ENCODE data around the gene CAP1.

Gene CAP1

GRCh38 chr1:40040511-40041465 is at the start of gene CAP1:
Gene CAP1 (plus strand): TSS chr1:40040729. CDS start chr1:40059347, 18,618 bp downstream.
- TF ChIP-seq EP300 (IDR thresholded peaks at IDR 0.05; ENCODE audit: borderline replicate concordance) (no peak), TAF1 (IDR thresholded peaks at IDR 0.05; ENCODE audit: low read depth) (peak; percentile 64), USF1 (IDR thresholded peaks at IDR 0.05) (peak; percentile 51; the same call in 1 of the 2 replicates), TCF12 (IDR thresholded peaks at IDR 0.05; ENCODE audit: low read depth) (peak; percentile 41)

- TF ChIP-seq FOXM1 (IDR thresholded peaks at IDR 0.05; ENCODE audit: borderline replicate concordance, low read depth), result no peak
- no peak for TF ChIP-seq USF1 (IDR thresholded peaks at IDR 0.05)
- no peak for TF ChIP-seq NFIC (IDR thresholded peaks at IDR 0.05)
- TF ChIP-seq YY1 (IDR thresholded peaks at IDR 0.05; ENCODE audit: low read depth), result no peak
- TF ChIP-seq REST (IDR thresholded peaks at IDR 0.05; ENCODE audit: low read depth), result no peak
Measured at GRCh38 chr1:39992234-39992633, 48.3 kb upstream of the CAP1 start.

DNA sequence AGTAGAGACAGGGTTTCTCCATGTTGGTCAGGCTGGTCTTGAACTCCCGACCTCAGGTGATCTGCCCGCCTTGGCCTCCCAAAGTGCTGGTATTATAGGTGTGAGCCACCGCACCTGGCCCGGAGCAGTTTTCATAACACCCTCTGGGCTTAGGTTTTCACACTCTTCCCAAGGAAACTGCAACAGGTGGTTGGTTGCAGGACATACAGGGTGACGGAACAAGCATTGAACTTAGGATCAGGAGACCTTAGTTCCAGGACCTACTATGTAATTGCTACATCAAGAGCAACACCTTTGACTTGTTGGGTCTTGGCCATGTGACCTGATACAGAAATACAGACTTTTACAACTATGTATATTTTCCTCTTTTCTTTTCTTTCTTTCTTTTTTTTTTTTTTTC is 47.6 kb upstream of the CAP1 start:
- TF ChIP-seq TCF12 (IDR thresholded peaks at IDR 0.05; ENCODE audit: low read depth) (no peak), EP300 (IDR thresholded peaks at IDR 0.05; ENCODE audit: borderline replicate concordance) (no peak)

- TF ChIP-seq CEBPB (IDR thresholded peaks at IDR 0.05) (no peak), ZBTB7A (IDR thresholded peaks at IDR 0.05; ENCODE audit: low read depth) (no peak), REST (IDR thresholded peaks at IDR 0.05; ENCODE audit: low read depth) (no peak), FOXM1 (IDR thresholded peaks at IDR 0.05; ENCODE audit: borderline replicate concordance, low read depth) (no peak), TAF1 (IDR thresholded peaks at IDR 0.05; ENCODE audit: low read depth) (no peak), EP300 (IDR thresholded peaks at IDR 0.05; ENCODE audit: borderline replicate concordance) (no peak), MAX (IDR thresholded peaks at IDR 0.05) (no peak), TEAD4 (IDR thresholded peaks at IDR 0.05) (no peak), EGR1 (IDR thresholded peaks at IDR 0.05) (no peak), RAD21 (IDR thresholded peaks at IDR 0.05; ENCODE audit: low read depth) (no peak), TCF12 (IDR thresholded peaks at IDR 0.05; ENCODE audit: low read depth) (no peak), USF1 (IDR thresholded peaks at IDR 0.05) (no peak), YY1 (IDR thresholded peaks at IDR 0.05; ENCODE audit: low read depth) (no peak), NFIC (IDR thresholded peaks at IDR 0.05) (no peak), CREB1 (IDR thresholded peaks at IDR 0.05; ENCODE audit: low read depth) (no peak)
Measured at GRCh38 chr1:39995973-39996393, 44.5 kb upstream of the CAP1 start.

DNA sequence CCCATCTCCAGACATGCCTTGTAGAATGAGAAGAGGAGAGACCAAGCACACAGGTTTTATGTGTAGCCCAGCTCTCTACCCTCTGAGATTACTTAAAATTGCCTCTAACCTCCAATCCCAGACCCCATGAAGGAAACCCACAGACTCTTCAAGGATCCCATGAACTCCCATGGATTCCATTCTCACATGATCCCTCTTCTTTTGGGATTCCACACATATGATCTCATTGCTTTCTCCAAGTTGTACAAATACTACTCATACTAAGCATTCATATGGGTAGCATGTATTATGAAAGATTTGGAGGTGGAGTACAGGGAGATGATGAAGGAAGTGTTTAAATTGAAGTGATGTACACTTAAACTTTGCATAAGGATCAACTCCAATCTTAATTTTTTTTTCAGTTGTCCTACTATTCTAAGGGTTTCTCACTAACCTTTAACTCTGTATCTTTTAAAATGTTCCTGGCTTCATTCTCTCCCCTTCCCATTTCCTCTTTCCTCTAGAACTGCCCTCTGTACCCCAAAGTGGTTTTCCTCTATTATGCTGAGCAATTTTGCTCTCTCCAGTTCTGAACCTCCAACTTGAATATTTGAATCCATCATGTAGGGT is 44.0 kb upstream of the CAP1 start:
- no peak for TF ChIP-seq NFIC (IDR thresholded peaks at IDR 0.05)
- no peak for TF ChIP-seq EGR1 (IDR thresholded peaks at IDR 0.05)
- TF ChIP-seq YY1 (IDR thresholded peaks at IDR 0.05; ENCODE audit: low read depth), result no peak
- TF ChIP-seq ZBTB7A (IDR thresholded peaks at IDR 0.05; ENCODE audit: low read depth), result no peak
- TF ChIP-seq CEBPB (IDR thresholded peaks at IDR 0.05), result no peak
- TF ChIP-seq TAF1 (IDR thresholded peaks at IDR 0.05; ENCODE audit: low read depth), result no peak
- TF ChIP-seq TCF12 (IDR thresholded peaks at IDR 0.05; ENCODE audit: low read depth), result no peak
- TF ChIP-seq CREB1 (IDR thresholded peaks at IDR 0.05; ENCODE audit: low read depth), result no peak
- no peak for TF ChIP-seq EP300 (IDR thresholded peaks at IDR 0.05; ENCODE audit: borderline replicate concordance)
- TF ChIP-seq USF1 (IDR thresholded peaks at IDR 0.05), result no peak
- no peak for TF ChIP-seq REST (IDR thresholded peaks at IDR 0.05; ENCODE audit: low read depth)
- TF ChIP-seq FOXM1 (IDR thresholded peaks at IDR 0.05; ENCODE audit: borderline replicate concordance, low read depth), result no peak
- TF ChIP-seq RAD21 (IDR thresholded peaks at IDR 0.05; ENCODE audit: low read depth), result no peak
- no peak for TF ChIP-seq TEAD4 (IDR thresholded peaks at IDR 0.05)
- TF ChIP-seq MAX (IDR thresholded peaks at IDR 0.05), result no peak

Data from Ishikawa (cell line).